MCF 10A (cell line): ENCODE data around the gene SHROOM3. TPM values are rescaled to one million over a fixed set of nuclear protein-coding genes. Genes with fewer than 3 reads are reported as not detected.

Source experiments
- BruUV-seq: library from RNA; stranded (reverse); fragments of 400-500 nt; replicated peaks from 2 replicates; lab custom pipeline; 2021; lab: Mats Ljungman, UMichigan
- CTCF ChIA-PET: fragments of 300-600 bp; sonication (Branson Sonifier 250); formaldehyde crosslinking; extraction: SDS; loops from one replicate; lab custom pipeline; 2021; ENCODE audit warnings: antibody characterized with exemption, inconsistent platforms; lab: Yijun Ruan, JAX
- POLR2A ChIA-PET: fragments of 300-600, 350-650 bp; sonication (Branson Sonifier 250); formaldehyde crosslinking; extraction: SDS; loops from one replicate; lab custom pipeline; 2020; ENCODE audit warnings: antibody characterized with exemption, inconsistent platforms; lab: Yijun Ruan, JAX
- DNase-seq: peaks from one replicate; pipeline ENCODE4 v3.0.0-alpha.2; 2018; ENCODE audit not compliant: unreplicated experiment
- H3K27ac Mint-ChIP-seq: one replicate; pipeline ENCODE4 v1.8.0; 2022; ENCODE audit warnings: mild to moderate bottlenecking, low read depth, mixed read lengths; ENCODE audit not compliant: unreplicated experiment
- H3K27me3 Mint-ChIP-seq: one replicate; pipeline ENCODE4 v1.8.0; 2022; ENCODE audit warnings: mixed read lengths; ENCODE audit not compliant: insufficient read depth, unreplicated experiment
- H3K36me3 Mint-ChIP-seq: one replicate; pipeline ENCODE4 v1.8.0; 2022; ENCODE audit warnings: mild to moderate bottlenecking, moderate library complexity, mixed read lengths; ENCODE audit not compliant: insufficient read depth, unreplicated experiment
- H3K4me1 Mint-ChIP-seq: one replicate; pipeline ENCODE4 v1.8.0; 2022; ENCODE audit warnings: mixed read lengths; ENCODE audit not compliant: insufficient read depth, unreplicated experiment
- H3K4me3 Mint-ChIP-seq: one replicate; pipeline ENCODE4 v1.8.0; 2022; ENCODE audit warnings: mild to moderate bottlenecking, moderate library complexity, mixed read lengths; ENCODE audit not compliant: unreplicated experiment
- H3K9me3 Mint-ChIP-seq: one replicate; pipeline ENCODE4 v1.8.0; 2022; ENCODE audit warnings: mixed read lengths; ENCODE audit not compliant: unreplicated experiment
- CTCF ChIP-seq: fragments of 200-600 bp; IDR thresholded peaks from one replicate; pipeline ENCODE4 v1.8.0; 2022; ENCODE audit warnings: antibody characterized with exemption, mild to moderate bottlenecking; ENCODE audit not compliant: unreplicated experiment
- intact Hi-C: fragments of 100-400 bp; cut with micrococcal nuclease; formaldehyde crosslinking; loops from 2 replicates; pipeline ENCODE4 v1.14.1; 2022
- total RNA-seq: library from RNA; stranded (reverse); gene quantifications from 2 replicates; pipeline ENCODE4 v1.2.3, GENCODE V29; 2022

The SHROOM3 gene
- total RNA-seq, 1 experiment from 2014 or later: 20.7 TPM

GRCh38 chr4:76749355-76749754 is 314.3 kb downstream of the SHROOM3 start:
- no peaks in the 10 kb centered on the region for H3K27me3 Mint-ChIP-seq
- H3K9me3 Mint-ChIP-seq: no peaks in the 10 kb centered on the region
- no TSS peak for BruUV-seq
- no peak for TF ChIP-seq CTCF
- intact Hi-C loops: loop anchor here (5.0 kb wide), 2 partner anchors 112 to 317 kb away; no protein-coding TSS in a partner anchor
- ChIA-PET POLR2A (interaction anchor here (0.6 kb wide), 1 partner anchor 117 kb away, joined by 3 read pairs; no protein-coding TSS in a partner anchor), CTCF (interaction anchor here (0.5 to 1.0 kb wide), 4 partner anchors 17 to 599 kb away, joined by 3 to 5 read pairs (median 4); no protein-coding TSS in a partner anchor)
- H3K27ac Mint-ChIP-seq: no peak overlapping the region
- H3K4me3 Mint-ChIP-seq: no peak overlapping the region
- no peak for DNase-seq
- peaks cover 20% of the 10 kb centered on the region for H3K36me3 Mint-ChIP-seq
- H3K4me1 Mint-ChIP-seq: peaks cover 29% of the 10 kb centered on the region

- intact Hi-C loops: loop anchor here (10.0 kb wide), 3 partner anchors 204 to 454 kb away; no protein-coding TSS in a partner anchor
- no peak for TF ChIP-seq CTCF
Observed at GRCh38 chr4:76750716-76751115, 315.7 kb downstream of the SHROOM3 start.

GRCh38 chr4:76751612-76752343 is 316.7 kb downstream of the SHROOM3 start:
- ChIA-PET CTCF (no interaction called here), POLR2A (no interaction called here)
- no peak overlapping the region for H3K27ac Mint-ChIP-seq
- intact Hi-C loops: loop anchor here (10.0 kb wide), 3 partner anchors 203 to 453 kb away; no protein-coding TSS in a partner anchor
- H3K4me1 Mint-ChIP-seq: peaks cover 21% of the 10 kb centered on the region
- DNase-seq: no peak
- TF ChIP-seq CTCF: no peak
- H3K27me3 Mint-ChIP-seq: no peaks in the 10 kb centered on the region
- peaks cover 28% of the 10 kb centered on the region for H3K36me3 Mint-ChIP-seq
- no peak overlapping the region for H3K4me3 Mint-ChIP-seq
- BruUV-seq: no TSS peak
- no peaks in the 10 kb centered on the region for H3K9me3 Mint-ChIP-seq

More at GRCh38 chr4:76750716-76751115, 315.7 kb downstream of the SHROOM3 start:
- POLR2A ChIA-PET: no interaction called here
- BruUV-seq: no TSS peak
- Mint-ChIP-seq H3K9me3 (no peaks in the 10 kb centered on the region), H3K27ac (no peak overlapping the region), H3K4me1 (peaks cover 21% of the 10 kb centered on the region), H3K4me3 (no peak overlapping the region), H3K36me3 (peaks cover 28% of the 10 kb centered on the region), H3K27me3 (no peaks in the 10 kb centered on the region)
- DNase-seq: no peak
- CTCF ChIA-PET: no interaction called here

GRCh38 chr4:76752861-76753501 is 318.0 kb downstream of the SHROOM3 start:
- H3K4me1 Mint-ChIP-seq: peaks cover 21% of the 10 kb centered on the region
- DNase-seq: peak; percentile 93
- ChIA-PET CTCF (interaction anchor here (0.6 to 1.8 kb wide), 5 partner anchors 20 to 248 kb away, joined by 3 to 6 read pairs (median 5); no protein-coding TSS in a partner anchor), POLR2A (interaction anchor here (0.7 to 1.2 kb wide), 3 partner anchors 50 to 285 kb away, joined by 3 to 4 read pairs (median 3); no protein-coding TSS in a partner anchor)
- no peak overlapping the region for H3K4me3 Mint-ChIP-seq
- intact Hi-C loops: loop anchor here (10.0 kb wide), 3 partner anchors 202 to 452 kb away; no protein-coding TSS in a partner anchor
- TF ChIP-seq CTCF: no peak
- peaks cover 28% of the 10 kb centered on the region for H3K36me3 Mint-ChIP-seq
- BruUV-seq: no TSS peak
- H3K27me3 Mint-ChIP-seq: no peaks in the 10 kb centered on the region
- no peaks in the 10 kb centered on the region for H3K9me3 Mint-ChIP-seq
- H3K27ac Mint-ChIP-seq: peak overlapping the region; percentile 59
